Smooth muscle cell of the pulmonary artery (primary cell): ENCODE results near the gene EEFSEC. TPM values are rescaled to one million over a fixed set of nuclear protein-coding genes. Genes with fewer than 3 reads are reported as not detected.

Source experiments
- total RNA-seq: library from RNA; depleted of rRNA; stranded (reverse); fragments of >200 nt; gene quantifications from 2 replicates; pipeline ENCODE4 v1.2.3, GENCODE V29; 2014

EEFSEC gene, protein sequence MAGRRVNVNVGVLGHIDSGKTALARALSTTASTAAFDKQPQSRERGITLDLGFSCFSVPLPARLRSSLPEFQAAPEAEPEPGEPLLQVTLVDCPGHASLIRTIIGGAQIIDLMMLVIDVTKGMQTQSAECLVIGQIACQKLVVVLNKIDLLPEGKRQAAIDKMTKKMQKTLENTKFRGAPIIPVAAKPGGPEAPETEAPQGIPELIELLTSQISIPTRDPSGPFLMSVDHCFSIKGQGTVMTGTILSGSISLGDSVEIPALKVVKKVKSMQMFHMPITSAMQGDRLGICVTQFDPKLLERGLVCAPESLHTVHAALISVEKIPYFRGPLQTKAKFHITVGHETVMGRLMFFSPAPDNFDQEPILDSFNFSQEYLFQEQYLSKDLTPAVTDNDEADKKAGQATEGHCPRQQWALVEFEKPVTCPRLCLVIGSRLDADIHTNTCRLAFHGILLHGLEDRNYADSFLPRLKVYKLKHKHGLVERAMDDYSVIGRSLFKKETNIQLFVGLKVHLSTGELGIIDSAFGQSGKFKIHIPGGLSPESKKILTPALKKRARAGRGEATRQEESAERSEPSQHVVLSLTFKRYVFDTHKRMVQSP
- total RNA-seq: 5.0 and 5.9 TPM in 2 replicates

DNA sequence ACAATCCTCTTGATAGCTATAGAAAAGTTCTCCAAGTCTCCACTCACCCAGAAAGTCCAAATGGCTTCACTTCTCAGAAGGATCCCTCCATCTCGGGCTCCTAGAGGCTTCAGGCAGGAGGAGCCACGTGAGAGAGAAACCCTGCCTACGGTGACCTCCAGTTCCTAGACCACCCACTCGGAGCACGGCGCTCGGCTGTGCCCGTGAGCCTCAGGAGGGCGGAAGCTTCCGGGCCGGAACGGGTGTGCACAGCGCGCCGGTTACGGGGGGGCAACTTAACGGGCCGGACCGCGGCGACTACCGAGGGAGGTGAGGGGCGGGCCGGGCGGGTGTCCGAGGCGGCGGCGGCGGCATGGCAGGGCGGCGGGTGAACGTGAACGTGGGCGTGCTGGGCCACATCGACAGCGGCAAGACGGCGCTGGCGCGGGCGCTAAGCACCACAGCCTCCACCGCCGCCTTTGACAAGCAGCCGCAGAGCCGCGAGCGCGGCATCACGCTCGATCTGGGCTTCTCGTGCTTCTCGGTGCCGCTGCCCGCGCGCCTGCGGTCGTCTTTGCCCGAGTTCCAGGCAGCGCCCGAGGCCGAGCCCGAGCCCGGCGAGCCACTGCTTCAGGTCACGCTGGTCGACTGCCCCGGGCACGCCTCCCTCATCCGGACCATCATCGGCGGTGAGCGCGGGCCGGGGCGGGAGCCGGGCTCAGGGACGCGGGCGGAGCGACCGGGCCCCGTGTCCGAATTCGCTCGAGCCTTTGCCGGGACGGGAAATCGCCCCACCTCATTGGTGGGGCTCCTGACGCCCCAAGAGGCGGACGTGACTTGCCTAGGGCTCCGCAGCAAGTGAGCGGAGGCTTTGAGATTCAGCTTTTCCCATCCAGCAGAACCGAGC lies at the start of gene EEFSEC:
TSS of gene EEFSEC (plus strand) at position 326 of the 886 bp plus-strand sequence. CDS start at position 353, 27 bp downstream.

DNA sequence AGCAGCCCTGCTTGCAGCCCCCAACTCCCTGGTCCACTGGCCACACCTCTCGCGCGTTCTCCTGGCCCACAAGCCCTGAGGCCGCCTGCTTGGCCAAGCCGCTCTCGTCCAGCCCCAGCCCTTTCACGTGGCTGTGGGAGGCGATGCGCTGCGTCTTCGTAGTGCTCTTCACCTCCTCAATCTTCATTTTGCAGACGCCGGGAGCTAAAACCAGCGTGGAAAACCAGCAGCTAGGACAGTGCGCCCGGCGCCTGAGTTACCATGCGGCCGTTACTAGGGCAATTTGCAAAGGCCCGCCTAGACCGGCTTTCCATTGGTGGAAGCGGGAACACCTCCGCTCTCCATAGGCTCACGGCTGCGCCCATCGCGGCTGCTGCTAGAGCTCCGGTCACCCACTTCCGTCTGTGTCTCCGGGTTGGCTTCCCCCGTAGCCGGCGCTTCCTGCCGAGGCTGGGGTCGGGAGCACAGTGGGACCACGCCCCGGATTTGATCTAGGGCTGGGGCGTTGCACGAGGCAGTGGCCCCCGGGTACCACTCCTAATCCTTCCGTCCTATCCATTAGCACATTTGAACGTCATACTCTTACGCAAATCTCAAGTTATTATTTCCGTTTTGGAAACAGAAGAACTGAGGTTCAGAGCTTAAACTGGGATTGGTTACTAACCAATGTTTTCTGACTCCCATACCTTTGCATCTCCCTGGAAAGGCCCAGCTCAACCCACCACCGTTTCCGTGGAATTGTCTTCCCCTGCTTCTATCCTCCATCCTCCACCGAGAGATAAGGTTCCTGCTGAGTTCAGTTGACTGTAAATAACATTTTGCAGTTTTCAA lies 29.5 kb upstream of the EEFSEC start, which contains the start of gene RUVBL1:
TSS of gene RUVBL1 (minus strand) at position 275 of the 831 bp plus-strand sequence. CDS start at position 187, 88 bp downstream.

Other genes with a start within 250 kb of the EEFSEC start
- 0.03 TPM in 1 of 2 replicates, not detected in the other for gene KBTBD12, start 238.2 kb upstream of the EEFSEC start, total RNA-seq
- 372 and 373 TPM in 2 replicates for gene SEC61A1, start 101.0 kb upstream of the EEFSEC start, total RNA-seq
- gene RUVBL1, start 29.7 kb upstream of the EEFSEC start, total RNA-seq: 41.6 and 50.4 TPM in 2 replicates